Colonic mucosa (tissue), 4 donors: ENCODE measurements around the gene AICDA. TPM values are rescaled to one million over a fixed set of nuclear protein-coding genes. Genes with fewer than 3 reads are reported as not detected.

ENCODE experiments used
- DNase-seq: peaks from one replicate; pipeline ENCODE4 v3.0.0-alpha.2; 2020
- H3K27ac ChIP-seq: fragments of 200-600 bp; one replicate; pipeline ENCODE4 v1.8.0; 2021
- H3K27me3 ChIP-seq: fragments of 200-600 bp; one replicate; pipeline ENCODE4 v1.8.0; 2021
- H3K36me3 ChIP-seq: fragments of 200-600 bp; one replicate; pipeline ENCODE4 v1.8.0; 2021
- H3K4me1 ChIP-seq: fragments of 200-600 bp; one replicate; pipeline ENCODE4 v1.8.0; 2021; ENCODE audit warnings: mild to moderate bottlenecking
- H3K4me3 ChIP-seq: fragments of 200-600 bp; one replicate; pipeline ENCODE4 v1.8.0; 2021
- H3K9ac ChIP-seq, 2 donors: one replicate each; pipeline ENCODE4 v1.7.0; 2013; ENCODE audit warnings: control low read depth in 2 of 2, low read depth in 2 of 2, low read length in 2 of 2
- H3K9me3 ChIP-seq: fragments of 200-600 bp; one replicate; pipeline ENCODE4 v1.8.0; 2021
- CTCF ChIP-seq: fragments of 200-600 bp; IDR thresholded peaks from one replicate; pipeline ENCODE4 v1.8.0; 2022; ENCODE audit warnings: antibody characterized with exemption, mild to moderate bottlenecking
- intact Hi-C: fragments of 100-400 bp; cut with DNase I; formaldehyde crosslinking; loops from one replicate; pipeline ENCODE4 v1.14.1; 2022
- total RNA-seq, 2 donors: library from RNA; stranded (reverse); fragmentation: NEBNext Ultra II Directional in 1 of 2; extraction: Animal tissue kit (Norgen Biotek cat#: 25700) in 1 of 2; gene quantifications; one replicate each; pipeline ENCODE4 v1.2.1, GENCODE V29; 2021
- donor health status: healthy.
- donor health status: DM: no; HTN: no; CAD: no.
- donor health status: DM: no; HTN: no; CAD: no.

AICDA gene
- total RNA-seq, 2 donors from 2014 or later: not detected

DNA sequence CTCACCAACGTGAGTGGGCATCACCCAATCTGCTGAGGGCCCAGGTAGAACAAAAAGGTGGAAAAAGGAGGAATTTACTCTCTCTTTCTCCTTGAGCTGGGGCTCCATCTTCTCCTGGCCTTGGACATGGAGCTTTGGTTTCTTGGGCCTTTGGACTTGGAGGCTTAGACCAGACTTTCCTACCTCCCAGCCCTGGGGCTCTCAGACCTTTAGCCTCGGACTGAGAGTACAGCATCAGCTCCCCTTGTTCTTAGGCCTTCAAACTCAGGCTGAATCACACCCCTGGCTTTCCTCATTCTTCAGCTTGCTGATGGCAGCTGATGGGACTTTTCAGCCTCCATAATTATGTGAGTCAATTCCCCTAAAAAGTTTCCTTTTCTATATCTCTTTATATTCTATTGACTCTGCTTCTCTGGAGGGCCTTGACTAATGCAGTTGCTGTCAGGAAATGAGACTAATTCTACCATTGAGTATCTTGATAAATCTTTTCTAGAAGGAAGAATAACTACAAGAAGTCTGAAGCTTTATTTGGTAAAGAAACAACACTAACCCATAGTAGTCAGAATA lies 56.0 kb downstream of the AICDA start:
- Histone ChIP-seq H3K4me3 (no peak overlapping the region), H3K9me3 (no peaks in the 10 kb centered on the region), H3K9ac (no peak overlapping the region), H3K27ac (no peak overlapping the region), H3K36me3 (no peaks in the 10 kb centered on the region), H3K27me3 (no peaks in the 10 kb centered on the region), H3K4me1 (no peaks in the 10 kb centered on the region)
- intact Hi-C loops: no loop called here
- no peak for TF ChIP-seq CTCF
- no peak for DNase-seq

- TF ChIP-seq CTCF: no peak
- Histone ChIP-seq H3K27me3 (no peaks in the 10 kb centered on the region), H3K9me3 (no peaks in the 10 kb centered on the region), H3K4me1 (no peaks in the 10 kb centered on the region), H3K36me3 (no peaks in the 10 kb centered on the region), H3K27ac (no peak overlapping the region), H3K4me3 (no peak overlapping the region), H3K9ac (no peak overlapping the region)
- no peak for DNase-seq
- intact Hi-C loops: no loop called here
Measured at GRCh38 chr12:8554451-8555195, 58.0 kb downstream of the AICDA start.

DNA sequence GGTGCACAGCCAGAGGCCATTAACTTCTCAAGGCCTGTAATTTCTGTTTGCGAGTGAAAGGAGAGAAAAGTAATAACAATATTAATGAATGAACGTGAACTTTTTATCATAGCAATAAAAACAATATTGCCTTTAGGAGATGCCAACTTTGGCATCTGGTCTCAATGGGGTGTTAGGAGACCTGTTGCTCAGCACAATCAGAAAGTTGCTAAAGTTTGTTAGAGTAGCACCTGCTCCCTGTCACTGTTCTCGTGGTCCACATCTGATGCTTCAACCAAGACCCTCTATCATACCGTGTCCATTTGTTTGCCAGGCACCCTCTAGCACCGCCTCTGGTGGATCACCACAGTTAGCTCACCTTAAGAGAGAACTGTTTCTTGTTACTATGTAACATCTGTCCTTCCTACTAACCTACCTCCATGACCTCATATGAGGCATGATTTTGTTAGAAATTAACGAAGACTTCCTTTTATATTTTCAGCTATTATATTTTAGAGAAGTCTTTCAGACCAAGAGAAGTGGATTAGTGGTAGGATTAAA lies 59.5 kb downstream of the AICDA start:
- Histone ChIP-seq H3K27ac (no peak overlapping the region), H3K9me3 (no peaks in the 10 kb centered on the region), H3K4me1 (no peaks in the 10 kb centered on the region), H3K36me3 (no peaks in the 10 kb centered on the region), H3K9ac (no peak overlapping the region), H3K4me3 (no peak overlapping the region), H3K27me3 (no peaks in the 10 kb centered on the region)
- no peak for DNase-seq
- intact Hi-C loops: no loop called here
- no peak for TF ChIP-seq CTCF

Other genes with a start within 250 kb of the AICDA start
- not detected for gene CLEC6A, start 156.9 kb downstream of the AICDA start, total RNA-seq
- gene CLEC4D, start 99.4 kb downstream of the AICDA start, total RNA-seq: under 1 TPM in 1 of 2 donors, not detected in 1; 0.16 TPM
- gene CLEC4E, start 72.0 kb downstream of the AICDA start, total RNA-seq: 1 to 10 TPM in 1 of 2 donors, not detected in 1; 1.5 TPM
- gene MFAP5, start 50.0 kb upstream of the AICDA start, total RNA-seq: 10 to 100 TPM in 1 of 2 donors, 1 to 10 TPM in 1; 4.6 to 12.1 TPM
- 1 to 10 TPM; 4.3 to 6.0 TPM for gene RIMKLB, start 85.1 kb upstream of the AICDA start, total RNA-seq
- gene A2ML1, start 209.8 kb upstream of the AICDA start, total RNA-seq: not detected